HG02588 (cell line): ENCODE results near the gene NYAP1.
"Not testable (repeated sequence)": the region's sequence is repeated elsewhere in the genome, so short reads cannot be mapped to it uniquely, and the experiment has no call there.

ENCODE experiments used
- ATAC-seq: cut with Tn5 transposase; IDR thresholded peaks from one replicate; pipeline ENCODE4 v1.9.1; 2021; ENCODE audit warnings: mild to moderate bottlenecking, moderate library complexity; ENCODE audit not compliant: unreplicated experiment

Gene NYAP1

DNA sequence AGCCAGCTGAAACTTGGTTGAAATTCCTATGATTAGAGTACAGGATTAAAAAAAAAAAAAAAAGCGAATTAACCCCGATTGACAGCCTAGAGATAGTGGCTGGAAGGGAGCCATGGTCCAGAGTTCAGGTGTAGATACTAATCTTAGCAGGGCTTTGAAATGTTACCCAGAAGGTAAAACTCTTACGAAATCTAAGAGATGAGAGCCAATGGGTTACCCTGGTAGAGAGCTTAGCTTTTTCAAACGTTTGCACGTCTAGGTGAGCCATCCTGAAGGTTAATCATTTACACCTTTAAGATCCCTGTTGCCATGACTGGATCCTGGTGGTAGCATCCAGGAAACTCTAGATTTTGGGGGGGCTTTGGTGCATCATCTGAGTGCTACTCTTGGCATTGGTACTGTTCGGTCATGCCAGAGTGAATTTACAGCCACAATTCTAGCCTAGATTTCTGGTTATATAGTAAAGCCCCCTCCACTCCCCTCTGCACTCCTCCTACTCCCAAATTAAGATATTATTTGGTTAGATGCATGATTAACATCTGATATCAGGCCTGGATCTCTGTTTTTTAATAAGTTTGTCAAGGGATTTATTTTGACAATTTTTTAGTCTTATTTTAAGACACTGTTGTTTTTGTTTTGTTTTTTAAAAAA lies 56.5 kb downstream of the NYAP1 start:
- no peak for ATAC-seq

DNA sequence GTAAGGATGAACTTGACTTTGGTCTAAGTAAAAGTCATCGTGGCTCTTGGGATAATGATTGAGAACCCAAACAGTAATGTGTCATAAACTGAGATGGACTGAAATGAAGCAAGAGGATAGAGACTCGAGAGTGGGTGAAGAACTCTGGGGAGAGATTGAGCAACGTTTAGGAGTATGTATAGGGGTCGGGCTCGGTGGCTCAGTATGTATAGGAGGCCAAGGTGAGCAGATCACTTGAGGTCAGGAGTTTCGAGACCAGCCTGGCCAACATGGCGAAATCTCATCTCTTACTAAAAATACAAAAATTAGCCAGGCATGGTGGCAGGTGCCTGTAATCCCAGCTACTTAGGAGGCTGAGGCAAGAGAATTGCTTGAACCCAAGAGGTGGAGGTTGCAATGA lies 57.6 kb downstream of the NYAP1 start:
- not testable (repeated sequence) for ATAC-seq

DNA sequence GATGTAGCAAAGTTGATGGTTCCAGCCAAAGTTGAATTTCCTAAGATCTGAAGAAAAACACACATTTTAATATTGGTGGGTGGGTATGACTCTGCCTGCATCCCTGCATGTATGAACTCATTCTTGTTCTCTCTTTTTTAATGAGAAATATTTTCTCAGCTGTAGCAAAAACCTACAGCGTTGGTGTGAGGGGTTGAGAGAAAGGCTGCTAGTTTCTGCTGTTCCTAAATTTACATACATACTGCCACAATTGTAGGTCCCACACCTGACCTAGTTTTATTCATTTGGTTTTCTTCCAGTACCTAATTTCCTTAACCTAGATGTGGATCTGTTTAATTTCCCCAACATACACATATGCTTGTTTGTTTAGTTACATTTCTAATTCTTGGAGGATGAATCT lies 59.9 kb downstream of the NYAP1 start:
- no peak for ATAC-seq

DNA sequence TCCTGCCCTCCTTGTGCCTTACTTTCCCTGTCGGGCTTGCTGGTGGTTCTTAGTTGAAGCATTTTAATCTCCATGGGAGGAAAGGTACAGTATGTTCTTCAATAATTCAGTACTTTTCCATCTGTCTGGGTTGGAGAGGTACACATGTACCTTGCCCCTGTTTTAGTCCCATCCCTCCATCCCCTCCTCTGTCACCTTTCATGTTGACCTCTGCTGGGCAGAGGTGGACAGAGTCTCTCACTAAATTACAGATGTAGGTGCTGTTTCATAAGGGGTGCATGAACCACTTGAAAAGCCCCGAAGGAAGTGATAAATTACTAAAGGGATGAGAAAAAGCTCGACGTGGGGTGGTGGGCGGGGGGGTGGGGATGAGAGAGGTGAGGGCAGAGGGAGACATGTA lies 60.7 kb downstream of the NYAP1 start:
- no peak for ATAC-seq
